ENCODE results near the gene PCDHB9.
"Not testable (repeated sequence)": the region's sequence is repeated elsewhere in the genome, so short reads cannot be mapped to it uniquely, and the experiment has no call there.

GRCh38 chr5:141225421-141225820, 38.5 kb downstream of the PCDHB9 start:
- TF ChIP-seq CTCF, POLR2A (IDR thresholded peaks at IDR 0.05): not testable (repeated sequence)
